Measurements from ENCODE around the gene RRM2.

DNA sequence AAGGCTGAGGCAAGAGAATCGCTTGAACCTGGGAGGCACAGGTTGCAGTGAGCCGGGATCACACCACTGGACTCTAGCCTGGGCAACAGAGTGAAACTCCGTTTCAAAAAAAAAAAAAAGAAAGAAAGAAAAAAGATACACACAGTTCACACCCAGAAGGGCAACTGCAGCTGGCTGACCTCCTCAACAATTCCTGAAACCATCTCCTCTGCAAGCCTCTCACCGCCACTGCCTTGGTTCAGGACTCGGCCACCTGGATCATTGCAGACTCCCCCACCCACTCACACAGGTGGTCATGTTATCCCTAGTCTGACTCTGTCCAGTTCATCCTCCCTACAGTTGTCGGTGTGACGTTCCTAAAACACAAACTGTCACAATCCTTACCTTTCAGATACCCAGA is 44.5 kb upstream of the RRM2 start:
- TF ChIP-seq CTCF (conservative IDR thresholded peaks at IDR 0.05 in 1 of 2, IDR thresholded peaks at IDR 0.05 in 1 of 2; ENCODE audit: low read depth in 1 of 2, low read length in 2 of 2) (no peak), EZH2 (IDR thresholded peaks at IDR 0.05; ENCODE audit: low read length, missing control alignments) (no peak)
